Measurements from ENCODE around the gene SLC4A2.

The SLC4A2 gene

DNA sequence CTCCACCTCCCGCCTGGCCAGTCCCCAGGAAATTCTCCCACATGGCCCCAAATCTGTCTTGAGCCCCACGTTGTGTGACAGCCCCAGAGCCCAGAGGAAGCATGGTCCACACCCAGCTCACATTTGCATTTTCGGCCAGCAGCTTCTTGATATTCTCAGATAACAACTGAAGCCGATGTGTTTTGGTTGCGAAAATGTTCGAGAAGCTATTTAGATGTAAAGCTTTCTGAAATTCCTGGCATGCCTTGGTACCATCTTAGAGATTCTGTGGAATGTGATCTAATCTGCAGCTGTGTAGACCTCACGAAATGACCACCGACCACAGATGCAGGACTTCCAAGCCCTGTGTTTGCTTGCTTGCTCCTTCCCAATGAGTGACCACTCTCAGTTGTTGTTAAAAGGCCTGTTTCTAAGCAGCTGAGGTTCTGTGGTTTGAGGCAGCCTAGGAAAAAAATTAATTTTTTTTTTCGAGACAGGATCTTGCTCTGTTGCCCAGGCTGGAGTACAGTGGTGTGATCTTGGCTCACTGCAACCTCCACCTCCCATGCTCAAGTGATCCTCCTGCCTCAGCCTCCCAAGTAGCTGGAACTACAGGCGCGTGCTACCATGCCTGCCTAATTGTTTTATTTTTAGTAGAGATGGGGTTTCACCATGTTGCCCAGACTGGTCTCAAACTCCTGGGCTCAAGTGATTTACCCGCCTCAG lies 8.8 kb downstream of the SLC4A2 start:
- Histone ChIP-seq H3K36me3 (ENCODE audit: control insufficient read depth in 4 of 4, insufficient read depth in 4 of 4, low read length in 3 of 4) (peaks cover 8 to 80% (median 68%) of the 10 kb centered on the region in 4 experiments), H3K27ac (ENCODE audit: insufficient read depth in 1 of 2, low read depth in 1 of 2, low read length in 2 of 2, poor library complexity in 1 of 2, severe bottlenecking in 2 of 2) (no peak overlapping the region), H3K9me3 (ENCODE audit: control extremely low read depth in 1 of 5, control insufficient read depth in 4 of 5, insufficient read depth in 2 of 5, low read depth in 1 of 5, low read length in 4 of 5) (no peaks in the 10 kb centered on the region), H3K4me1 (ENCODE audit: control extremely low read depth in 1 of 4, control insufficient read depth in 4 of 4, insufficient read depth in 4 of 4, low read length in 3 of 4) (no peaks in the 10 kb centered on the region), H3K4me3 (ENCODE audit: control insufficient read depth in 1 of 7, extremely low read depth in 1 of 7, insufficient read depth in 4 of 7, low read depth in 2 of 7, low read length in 6 of 7) (no peak overlapping the region), H3K27me3 (replicated peaks in 2 of 5; ENCODE audit: control insufficient read depth in 4 of 5, insufficient read depth in 5 of 5, low read length in 4 of 5) (no peaks in the 10 kb centered on the region)
- POLR2A ChIA-PET = no interaction called here
- DNase-seq = no peak
- CTCF ChIA-PET = interaction anchor here (0.6 to 3.1 kb wide), 8 partner anchors 10 to 56 kb away, joined by 3 to 24 read pairs (median 4); no protein-coding TSS in a partner anchor
- 97% methylated on average over 9 of the region's 12 CpGs for WGBS (ENCODE audit: insufficient coverage)

DNA sequence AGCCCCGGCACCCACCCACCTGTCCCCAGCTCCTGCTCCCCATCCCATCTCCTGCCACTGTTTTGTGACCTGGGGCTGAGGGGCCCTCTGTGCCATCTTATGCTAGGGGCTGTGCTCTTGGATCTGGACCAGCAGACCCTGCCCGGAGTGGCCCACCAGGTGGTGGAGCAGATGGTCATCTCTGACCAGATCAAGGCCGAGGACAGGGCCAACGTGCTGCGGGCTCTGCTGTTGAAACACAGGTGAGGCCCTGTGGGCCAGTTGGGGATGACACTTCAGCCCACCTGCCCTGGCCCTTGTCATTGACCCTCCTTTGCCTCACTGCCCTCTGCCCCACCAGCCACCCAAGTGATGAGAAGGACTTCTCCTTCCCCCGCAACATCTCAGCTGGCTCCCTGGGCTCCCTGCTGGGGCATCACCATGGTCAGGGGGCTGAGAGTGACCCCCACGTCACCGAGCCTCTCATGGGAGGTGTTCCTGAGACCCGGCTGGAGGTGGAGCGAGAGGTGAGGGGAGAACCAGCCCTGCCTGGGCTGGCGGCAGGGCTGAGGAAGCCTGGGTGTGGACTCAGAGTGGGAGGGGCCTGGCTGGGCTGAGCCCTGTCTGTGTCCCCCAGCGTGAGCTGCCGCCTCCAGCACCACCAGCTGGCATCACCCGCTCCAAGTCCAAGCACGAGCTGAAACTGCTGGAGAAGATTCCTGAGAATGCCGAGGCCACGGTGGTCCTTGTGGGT lies 10.6 kb downstream of the SLC4A2 start:
- CTCF ChIA-PET = interaction anchor here (0.6 to 3.1 kb wide), 2 partner anchors 8 to 11 kb away, joined by 5 to 24 read pairs; partner anchors contain the start of gene FASTK
- Histone ChIP-seq H3K27me3 (replicated peaks in 2 of 5; ENCODE audit: control insufficient read depth in 4 of 5, insufficient read depth in 5 of 5, low read length in 4 of 5) (no peaks in the 10 kb centered on the region), H3K4me3 (ENCODE audit: control insufficient read depth in 1 of 7, extremely low read depth in 1 of 7, insufficient read depth in 4 of 7, low read depth in 2 of 7, low read length in 6 of 7) (no peak overlapping the region), H3K36me3 (ENCODE audit: control insufficient read depth in 4 of 4, insufficient read depth in 4 of 4, low read length in 3 of 4) (peaks cover 8 to 83% (median 71%) of the 10 kb centered on the region in 4 experiments), H3K9me3 (ENCODE audit: control extremely low read depth in 1 of 5, control insufficient read depth in 4 of 5, insufficient read depth in 2 of 5, low read depth in 1 of 5, low read length in 4 of 5) (no peaks in the 10 kb centered on the region), H3K27ac (ENCODE audit: insufficient read depth in 1 of 2, low read depth in 1 of 2, low read length in 2 of 2, poor library complexity in 1 of 2, severe bottlenecking in 2 of 2) (no peak overlapping the region), H3K4me1 (ENCODE audit: control extremely low read depth in 1 of 4, control insufficient read depth in 4 of 4, insufficient read depth in 4 of 4, low read length in 3 of 4) (no peaks in the 10 kb centered on the region)
- 97% methylated on average over 14 of the region's 17 CpGs for WGBS (ENCODE audit: insufficient coverage)
- POLR2A ChIA-PET = interaction anchor here (0.5 kb wide), 1 partner anchor 21 kb away, joined by 4 read pairs; no protein-coding TSS in a partner anchor
- DNase-seq = no peak

DNA sequence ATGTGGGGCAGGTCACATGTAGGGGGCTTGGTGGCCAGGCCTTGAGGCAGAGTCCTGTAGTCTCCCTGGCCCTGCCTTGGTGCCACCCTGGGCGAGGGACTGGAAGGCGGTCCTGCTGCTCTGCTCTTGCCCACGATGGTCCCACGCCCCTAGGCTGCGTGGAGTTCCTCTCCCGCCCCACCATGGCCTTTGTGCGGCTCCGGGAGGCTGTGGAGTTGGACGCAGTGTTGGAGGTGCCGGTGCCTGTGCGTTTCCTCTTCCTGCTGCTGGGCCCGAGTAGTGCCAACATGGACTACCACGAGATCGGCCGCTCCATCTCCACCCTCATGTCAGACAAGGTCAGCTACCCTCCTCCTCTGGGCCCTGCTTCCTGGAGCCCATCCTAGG lies 11.2 kb downstream of the SLC4A2 start:
- H3K4me1 ChIP-seq (ENCODE audit: control extremely low read depth in 1 of 4, control insufficient read depth in 4 of 4, insufficient read depth in 4 of 4, low read length in 3 of 4) = no peaks in the 10 kb centered on the region
- H3K27ac ChIP-seq (ENCODE audit: insufficient read depth in 1 of 2, low read depth in 1 of 2, low read length in 2 of 2, poor library complexity in 1 of 2, severe bottlenecking in 2 of 2) = no peak overlapping the region
- no peaks in the 10 kb centered on the region for H3K9me3 ChIP-seq (ENCODE audit: control extremely low read depth in 1 of 5, control insufficient read depth in 4 of 5, insufficient read depth in 2 of 5, low read depth in 1 of 5, low read length in 4 of 5)
- 97% methylated on average over 7 of the region's 15 CpGs for WGBS (ENCODE audit: insufficient coverage)
- H3K36me3 ChIP-seq (ENCODE audit: control insufficient read depth in 4 of 4, insufficient read depth in 4 of 4, low read length in 3 of 4) = peaks cover 10 to 83% (median 71%) of the 10 kb centered on the region in 4 experiments
- H3K4me3 ChIP-seq (ENCODE audit: control insufficient read depth in 1 of 7, extremely low read depth in 1 of 7, insufficient read depth in 4 of 7, low read depth in 2 of 7, low read length in 6 of 7) = no peak overlapping the region
- ChIA-PET CTCF (interaction anchor here (0.6 to 1.1 kb wide), 2 partner anchors 10 to 36 kb away, joined by 3 to 5 read pairs; partner anchors contain the start of gene FASTK), POLR2A (interaction anchor here (0.5 kb wide), 1 partner anchor 20 kb away, joined by 4 read pairs; no protein-coding TSS in a partner anchor)
- no peak for DNase-seq
- no peaks in the 10 kb centered on the region for H3K27me3 ChIP-seq (replicated peaks in 2 of 5; ENCODE audit: control insufficient read depth in 4 of 5, insufficient read depth in 5 of 5, low read length in 4 of 5)

GRCh38 chr7:151071032-151071866 lies 11.9 kb downstream of the SLC4A2 start:
- CTCF ChIA-PET = interaction anchor here (0.8 to 8.5 kb wide), 5 partner anchors 9 to 44 kb away, joined by 3 to 64 read pairs (median 3); partner anchors contain the start of genes CDK5, FASTK and SLC4A2
- DNase-seq = no peak
- no peak overlapping the region for H3K27ac ChIP-seq (ENCODE audit: insufficient read depth in 1 of 2, low read depth in 1 of 2, low read length in 2 of 2, poor library complexity in 1 of 2, severe bottlenecking in 2 of 2)
- H3K4me1 ChIP-seq (ENCODE audit: control extremely low read depth in 1 of 4, control insufficient read depth in 4 of 4, insufficient read depth in 4 of 4, low read length in 3 of 4) = no peaks in the 10 kb centered on the region
- POLR2A ChIA-PET = no interaction called here
- H3K4me3 ChIP-seq (ENCODE audit: control insufficient read depth in 1 of 7, extremely low read depth in 1 of 7, insufficient read depth in 4 of 7, low read depth in 2 of 7, low read length in 6 of 7) = no peak overlapping the region
- H3K9me3 ChIP-seq (ENCODE audit: control extremely low read depth in 1 of 5, control insufficient read depth in 4 of 5, insufficient read depth in 2 of 5, low read depth in 1 of 5, low read length in 4 of 5) = no peaks in the 10 kb centered on the region
- peaks cover 10 to 83% (median 73%) of the 10 kb centered on the region in 4 experiments for H3K36me3 ChIP-seq (ENCODE audit: control insufficient read depth in 4 of 4, insufficient read depth in 4 of 4, low read length in 3 of 4)
- no peaks in the 10 kb centered on the region for H3K27me3 ChIP-seq (replicated peaks in 2 of 5; ENCODE audit: control insufficient read depth in 4 of 5, insufficient read depth in 5 of 5, low read length in 4 of 5)
- 99% methylated on average over 35 of the region's 39 CpGs for WGBS (ENCODE audit: insufficient coverage)

GRCh38 chr7:151073990-151074389 lies 14.6 kb downstream of the SLC4A2 start:
- POLR2A ChIA-PET = no interaction called here
- Histone ChIP-seq H3K4me3 (ENCODE audit: control insufficient read depth in 1 of 7, extremely low read depth in 1 of 7, insufficient read depth in 4 of 7, low read depth in 2 of 7, low read length in 6 of 7) (no peak overlapping the region), H3K36me3 (ENCODE audit: control insufficient read depth in 4 of 4, insufficient read depth in 4 of 4, low read length in 3 of 4) (peaks cover 4 to 86% (median 62%) of the 10 kb centered on the region in 4 experiments)

GRCh38 chr7:151074817-151075661 lies 15.7 kb downstream of the SLC4A2 start:
- Histone ChIP-seq H3K27me3 (replicated peaks in 2 of 5; ENCODE audit: control insufficient read depth in 4 of 5, insufficient read depth in 5 of 5, low read length in 4 of 5) (no peaks in the 10 kb centered on the region), H3K36me3 (ENCODE audit: control insufficient read depth in 4 of 4, insufficient read depth in 4 of 4, low read length in 3 of 4) (peaks cover 4 to 78% (median 54%) of the 10 kb centered on the region in 4 experiments), H3K9me3 (ENCODE audit: control extremely low read depth in 1 of 5, control insufficient read depth in 4 of 5, insufficient read depth in 2 of 5, low read depth in 1 of 5, low read length in 4 of 5) (no peaks in the 10 kb centered on the region), H3K27ac (ENCODE audit: insufficient read depth in 1 of 2, low read depth in 1 of 2, low read length in 2 of 2, poor library complexity in 1 of 2, severe bottlenecking in 2 of 2) (no peak overlapping the region), H3K4me3 (ENCODE audit: control insufficient read depth in 1 of 7, extremely low read depth in 1 of 7, insufficient read depth in 4 of 7, low read depth in 2 of 7, low read length in 6 of 7) (no peak overlapping the region), H3K4me1 (ENCODE audit: control extremely low read depth in 1 of 4, control insufficient read depth in 4 of 4, insufficient read depth in 4 of 4, low read length in 3 of 4) (peaks cover 3 to 17% (median 13%) of the 10 kb centered on the region in 4 experiments)
- WGBS (ENCODE audit: insufficient coverage) = 99% methylated on average over 26 of the region's 26 CpGs
- CTCF ChIA-PET = interaction anchor here (1.0 to 8.5 kb wide), 5 partner anchors 14 to 36 kb away, joined by 4 to 64 read pairs (median 19); partner anchors contain the start of genes CDK5 and SLC4A2
- POLR2A ChIA-PET = no interaction called here
- no peak for DNase-seq

More at GRCh38 chr7:151073990-151074389, 14.6 kb downstream of the SLC4A2 start:
- Histone ChIP-seq H3K27me3 (replicated peaks in 2 of 5; ENCODE audit: control insufficient read depth in 4 of 5, insufficient read depth in 5 of 5, low read length in 4 of 5) (no peaks in the 10 kb centered on the region), H3K4me1 (ENCODE audit: control extremely low read depth in 1 of 4, control insufficient read depth in 4 of 4, insufficient read depth in 4 of 4, low read length in 3 of 4) (peaks cover 0 to 6% (median 2%) of the 10 kb centered on the region in 4 experiments), H3K9me3 (ENCODE audit: control extremely low read depth in 1 of 5, control insufficient read depth in 4 of 5, insufficient read depth in 2 of 5, low read depth in 1 of 5, low read length in 4 of 5) (no peaks in the 10 kb centered on the region), H3K27ac (ENCODE audit: insufficient read depth in 1 of 2, low read depth in 1 of 2, low read length in 2 of 2, poor library complexity in 1 of 2, severe bottlenecking in 2 of 2) (no peak overlapping the region)
- CTCF ChIA-PET = interaction anchor here (1.0 to 8.5 kb wide), 4 partner anchors 10 to 36 kb away, joined by 3 to 64 read pairs (median 4); partner anchors contain the start of genes CDK5, SLC4A2 and TMUB1
- WGBS (ENCODE audit: insufficient coverage) = 92% methylated on average over 15 of the region's 17 CpGs
- no peak for DNase-seq

Measured in common myeloid progenitor, CD34-positive (primary cell).